Mesendoderm (in vitro differentiated cells): ENCODE data around the gene ADAT2.

Experiments used
- DNase-seq: peaks from one replicate; pipeline ENCODE4 v3.0.0; 2013
- H2AK5ac ChIP-seq: 2 replicates; pipeline ENCODE4 v1.6.1; 2013; ENCODE audit warnings: low read length, inconsistent platforms
- H2BK120ac ChIP-seq: 2 replicates; pipeline ENCODE4 v1.6.1; 2013; ENCODE audit warnings: low read depth, mild to moderate bottlenecking, low read length, moderate library complexity, mixed read lengths
- H2BK15ac ChIP-seq: replicated peaks from 2 replicates; pipeline ENCODE4 v1.6.1; 2013; ENCODE audit warnings: low read depth, mild to moderate bottlenecking, moderate library complexity
- H2BK5ac ChIP-seq: 2 replicates; pipeline ENCODE4 v1.6.1; 2013; ENCODE audit warnings: low read length, inconsistent platforms
- H3K18ac ChIP-seq: 2 replicates; pipeline ENCODE4 v1.6.1; 2013; ENCODE audit warnings: mild to moderate bottlenecking, low read length, mixed read lengths
- H3K23ac ChIP-seq: one replicate; pipeline ENCODE4 v1.6.1; 2013; ENCODE audit warnings: low read length
- H3K27ac ChIP-seq: 2 replicates; pipeline ENCODE4 v1.5.1; 2013; ENCODE audit warnings: low read depth, mild to moderate bottlenecking, inconsistent platforms, low read length, moderate library complexity
- H3K27me3 ChIP-seq: 2 replicates; pipeline ENCODE4 v1.6.1; 2013; ENCODE audit warnings: low read length, control low read depth, mild to moderate bottlenecking, inconsistent platforms; ENCODE audit not compliant: insufficient read depth, poor library complexity
- H3K36me3 ChIP-seq: 2 replicates; pipeline ENCODE4 v1.6.1; 2013; ENCODE audit warnings: low read length, inconsistent platforms; ENCODE audit not compliant: control insufficient read depth, insufficient read depth
- H3K4ac ChIP-seq: one replicate; pipeline ENCODE4 v1.6.1; 2013; ENCODE audit warnings: low read depth, mild to moderate bottlenecking, low read length, moderate library complexity
- H3K4me1 ChIP-seq: 2 replicates; pipeline ENCODE4 v1.6.1; 2013; ENCODE audit warnings: low read depth, low read length, inconsistent platforms; ENCODE audit not compliant: control insufficient read depth
- H3K4me2 ChIP-seq: 2 replicates; pipeline ENCODE4 v1.6.1; 2013; ENCODE audit warnings: low read length
- H3K4me3 ChIP-seq: 2 replicates; pipeline ENCODE4 v1.5.1; 2013; ENCODE audit warnings: mild to moderate bottlenecking, low read length
- H3K56ac ChIP-seq: one replicate; pipeline ENCODE4 v1.6.1; 2013; ENCODE audit warnings: low read length
- H3K79me1 ChIP-seq: 2 replicates; pipeline ENCODE4 v1.6.1; 2013; ENCODE audit warnings: low read length, inconsistent platforms
- H3K79me2 ChIP-seq: 2 replicates; pipeline ENCODE4 v1.6.1; 2013; ENCODE audit warnings: mild to moderate bottlenecking, low read length; ENCODE audit not compliant: control insufficient read depth, insufficient read depth
- H3K9ac ChIP-seq: 2 replicates; pipeline ENCODE4 v1.6.1; 2013; ENCODE audit warnings: low read length, inconsistent platforms
- H4K5ac ChIP-seq: one replicate; pipeline ENCODE4 v1.6.1; 2013; ENCODE audit warnings: low read length
- H4K8ac ChIP-seq: one replicate; pipeline ENCODE4 v1.6.1; 2013; ENCODE audit warnings: low read depth, mild to moderate bottlenecking, control low read depth, low read length, moderate library complexity
- WGBS: extraction: QIAGEN DNeasy Blood & Tissue Kit; methylation state at CpG from one replicate; pipeline ENCODE4 v1.1.7; 2013; ENCODE audit warnings: low lambda C conversion rate, missing lambda C conversion rate; ENCODE audit not compliant: insufficient coverage; ENCODE audit errors: extremely low coverage; 5-methylcytosine and 5-hydroxymethylcytosine counted together

ADAT2 gene

DNA sequence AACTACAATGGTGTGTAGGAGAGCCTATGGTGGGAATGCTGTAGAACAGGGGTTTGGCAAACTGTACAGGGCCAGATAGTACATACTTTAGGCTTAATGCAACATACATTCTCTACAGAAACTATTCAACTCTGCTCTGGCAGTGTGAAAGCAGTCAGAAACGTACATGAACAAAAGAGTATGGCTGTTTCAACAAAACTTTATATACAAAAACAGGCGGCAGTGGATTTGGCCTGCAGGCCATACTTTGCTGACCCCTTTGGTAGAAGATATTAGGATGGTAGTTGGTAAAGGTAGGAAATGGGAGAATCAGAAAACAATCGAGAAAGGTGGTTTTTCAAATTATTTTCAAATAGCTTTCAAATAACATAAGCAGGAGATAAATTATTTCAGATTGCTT is 36.3 kb upstream of the ADAT2 start:
- Histone ChIP-seq H4K5ac (no peak overlapping the region), H3K9ac (no peak overlapping the region), H3K27ac (no peak overlapping the region), H2BK120ac (no peak overlapping the region), H3K4me3 (no peak overlapping the region), H2BK15ac (no peak overlapping the region), H3K56ac (no peak overlapping the region), H3K4me1 (no peaks in the 10 kb centered on the region), H4K8ac (no peak overlapping the region), H3K4ac (no peak overlapping the region), H3K79me2 (no peaks in the 10 kb centered on the region), H3K27me3 (no peaks in the 10 kb centered on the region), H3K36me3 (no peaks in the 10 kb centered on the region), H2BK5ac (no peak overlapping the region), H3K18ac (no peak overlapping the region), H3K23ac (no peak overlapping the region), H3K79me1 (no peaks in the 10 kb centered on the region), H2AK5ac (no peak overlapping the region), H3K4me2 (no peak overlapping the region)
- no peak for DNase-seq
- WGBS, result no CpG with 5 or more reads among the region's 3 CpGs

DNA sequence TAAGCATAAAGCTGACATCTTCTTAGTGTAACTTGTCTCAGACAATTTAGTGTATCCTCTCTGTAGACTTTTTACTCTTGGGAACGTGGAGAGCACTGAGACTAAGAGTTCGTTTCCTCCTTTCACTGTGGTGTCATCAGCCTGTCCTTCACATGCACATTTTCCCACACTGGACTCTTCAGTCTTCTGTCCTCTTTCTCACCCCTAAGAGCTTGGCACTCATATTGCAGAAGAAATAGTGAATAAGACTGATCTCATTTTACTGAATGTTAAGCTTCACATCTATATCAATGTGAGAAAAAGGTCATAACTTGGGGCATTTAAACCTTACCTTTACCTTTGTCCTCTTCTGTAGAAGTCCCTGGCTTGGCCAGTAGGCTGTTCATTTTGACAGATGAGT is 35.5 kb upstream of the ADAT2 start:
- no peak overlapping the region for H2BK15ac ChIP-seq
- H3K9ac ChIP-seq, result no peak overlapping the region
- H4K8ac ChIP-seq, result no peak overlapping the region
- H3K27ac ChIP-seq, result no peak overlapping the region
- H3K4me2 ChIP-seq, result no peak overlapping the region
- H3K23ac ChIP-seq, result no peak overlapping the region
- no peak overlapping the region for H4K5ac ChIP-seq
- no peak overlapping the region for H2BK5ac ChIP-seq
- no peaks in the 10 kb centered on the region for H3K27me3 ChIP-seq
- no peak for DNase-seq
- no peak overlapping the region for H3K4me3 ChIP-seq
- H3K36me3 ChIP-seq, result no peaks in the 10 kb centered on the region
- no CpG with 5 or more reads among the region's 2 CpGs for WGBS
- H3K18ac ChIP-seq, result no peak overlapping the region
- H3K79me1 ChIP-seq, result no peaks in the 10 kb centered on the region
- H3K56ac ChIP-seq, result no peak overlapping the region
- H3K79me2 ChIP-seq, result no peaks in the 10 kb centered on the region
- no peak overlapping the region for H2BK120ac ChIP-seq
- no peaks in the 10 kb centered on the region for H3K4me1 ChIP-seq
- H2AK5ac ChIP-seq, result no peak overlapping the region
- no peak overlapping the region for H3K4ac ChIP-seq

DNA sequence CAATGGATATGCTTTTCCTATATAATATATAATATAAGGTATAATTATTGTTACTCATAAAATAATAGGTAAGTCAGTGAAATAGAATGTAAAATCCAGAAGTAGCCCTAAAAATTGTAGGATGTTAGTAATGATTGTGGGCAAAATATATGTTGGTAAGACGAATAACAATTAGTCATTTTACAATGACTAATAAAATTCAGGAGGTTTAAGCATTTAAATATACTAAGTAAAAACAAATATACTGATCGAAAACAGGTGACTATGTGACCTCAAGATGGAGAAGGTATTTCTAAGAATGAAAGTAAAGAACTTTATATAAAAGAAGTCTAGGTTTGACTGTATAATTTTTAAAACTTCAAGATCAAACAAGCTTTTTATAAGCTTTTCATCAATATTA is 32.1 kb upstream of the ADAT2 start:
- no peak overlapping the region for H3K23ac ChIP-seq
- H2BK5ac ChIP-seq, result no peak overlapping the region
- H3K18ac ChIP-seq, result no peak overlapping the region
- no peak overlapping the region for H3K4ac ChIP-seq
- no peak overlapping the region for H3K27ac ChIP-seq
- H3K4me2 ChIP-seq, result no peak overlapping the region
- H3K79me1 ChIP-seq, result no peaks in the 10 kb centered on the region
- H2AK5ac ChIP-seq, result no peak overlapping the region
- H2BK120ac ChIP-seq, result no peak overlapping the region
- no peak overlapping the region for H4K5ac ChIP-seq
- no peak overlapping the region for H3K9ac ChIP-seq
- H2BK15ac ChIP-seq, result no peak overlapping the region
- H3K56ac ChIP-seq, result no peak overlapping the region
- no peaks in the 10 kb centered on the region for H3K36me3 ChIP-seq
- no CpG with 5 or more reads among the region's 2 CpGs for WGBS
- H3K4me1 ChIP-seq, result no peaks in the 10 kb centered on the region
- no peak overlapping the region for H3K4me3 ChIP-seq
- H3K27me3 ChIP-seq, result no peaks in the 10 kb centered on the region
- H4K8ac ChIP-seq, result no peak overlapping the region
- H3K79me2 ChIP-seq, result no peaks in the 10 kb centered on the region
- DNase-seq, result no peak

DNA sequence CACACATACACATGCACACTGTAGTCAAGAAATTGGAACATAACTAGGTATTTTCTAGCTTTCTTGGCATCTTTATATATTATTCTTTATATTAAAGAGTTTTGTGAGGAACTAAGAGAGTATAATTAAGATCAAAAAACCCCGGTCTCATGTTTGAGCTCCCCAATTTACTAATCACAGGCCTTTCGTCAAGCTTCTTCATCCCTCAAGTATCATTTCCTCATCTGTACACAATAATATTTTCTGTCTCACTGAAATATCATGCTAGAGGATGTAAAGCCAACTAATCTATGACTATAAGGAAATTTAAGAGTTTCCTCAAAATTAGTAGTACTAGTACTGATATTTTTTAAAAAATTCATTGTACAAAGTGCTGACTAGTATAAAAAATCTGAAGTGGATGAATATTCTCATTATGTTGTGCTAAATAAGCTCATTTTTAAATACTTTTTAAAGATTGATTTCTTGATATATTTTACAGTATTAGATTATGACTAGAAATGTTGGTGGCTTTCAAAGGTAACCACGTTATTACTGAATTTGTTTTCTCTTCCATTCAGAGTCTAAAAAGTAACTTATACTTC is 28.1 kb upstream of the ADAT2 start:
- Histone ChIP-seq H2BK120ac (no peak overlapping the region), H3K18ac (no peak overlapping the region), H3K36me3 (no peaks in the 10 kb centered on the region), H3K27me3 (no peaks in the 10 kb centered on the region), H3K27ac (no peak overlapping the region), H3K4me2 (no peak overlapping the region), H3K56ac (no peak overlapping the region), H3K79me2 (no peaks in the 10 kb centered on the region), H3K79me1 (no peaks in the 10 kb centered on the region), H4K8ac (no peak overlapping the region), H3K4me3 (no peak overlapping the region), H3K23ac (no peak overlapping the region), H4K5ac (no peak overlapping the region), H3K9ac (no peak overlapping the region), H3K4me1 (no peaks in the 10 kb centered on the region), H2BK5ac (no peak overlapping the region), H2AK5ac (no peak overlapping the region), H2BK15ac (no peak overlapping the region), H3K4ac (no peak overlapping the region)
- WGBS, result no CpG with 5 or more reads among the region's 3 CpGs
- DNase-seq, result no peak

DNA sequence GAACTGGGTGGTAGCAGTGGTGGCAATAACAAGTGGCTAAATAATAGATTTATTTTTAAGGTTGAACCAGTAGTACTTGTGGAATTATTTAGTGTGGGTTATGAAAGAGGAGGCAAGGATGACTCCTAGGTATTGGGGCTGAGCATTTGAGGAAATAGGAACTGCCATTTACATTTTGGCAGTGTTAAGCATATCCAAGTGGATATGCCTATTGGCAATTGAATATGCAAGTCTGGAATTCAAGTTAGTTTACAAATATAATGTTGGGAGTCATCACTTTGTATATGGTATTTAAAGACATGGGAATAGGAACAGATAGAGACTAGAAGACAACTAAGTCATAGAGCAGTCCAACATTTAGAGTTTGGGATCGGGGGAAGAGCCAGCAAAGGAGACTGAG is 26.1 kb upstream of the ADAT2 start:
- no peak overlapping the region for H4K8ac ChIP-seq
- no peak overlapping the region for H3K4ac ChIP-seq
- H2BK5ac ChIP-seq, result no peak overlapping the region
- no peak overlapping the region for H2BK15ac ChIP-seq
- H2BK120ac ChIP-seq, result no peak overlapping the region
- no peak overlapping the region for H2AK5ac ChIP-seq
- H3K36me3 ChIP-seq, result no peaks in the 10 kb centered on the region
- no peak overlapping the region for H3K23ac ChIP-seq
- H3K56ac ChIP-seq, result no peak overlapping the region
- no peak for DNase-seq
- H4K5ac ChIP-seq, result no peak overlapping the region
- no peaks in the 10 kb centered on the region for H3K4me1 ChIP-seq
- no peaks in the 10 kb centered on the region for H3K79me1 ChIP-seq
- H3K79me2 ChIP-seq, result no peaks in the 10 kb centered on the region
- H3K4me2 ChIP-seq, result no peak overlapping the region
- no peaks in the 10 kb centered on the region for H3K27me3 ChIP-seq
- no peak overlapping the region for H3K9ac ChIP-seq
- no peak overlapping the region for H3K27ac ChIP-seq
- no CpG with 5 or more reads among the region's 1 CpG for WGBS
- no peak overlapping the region for H3K18ac ChIP-seq
- no peak overlapping the region for H3K4me3 ChIP-seq

DNA sequence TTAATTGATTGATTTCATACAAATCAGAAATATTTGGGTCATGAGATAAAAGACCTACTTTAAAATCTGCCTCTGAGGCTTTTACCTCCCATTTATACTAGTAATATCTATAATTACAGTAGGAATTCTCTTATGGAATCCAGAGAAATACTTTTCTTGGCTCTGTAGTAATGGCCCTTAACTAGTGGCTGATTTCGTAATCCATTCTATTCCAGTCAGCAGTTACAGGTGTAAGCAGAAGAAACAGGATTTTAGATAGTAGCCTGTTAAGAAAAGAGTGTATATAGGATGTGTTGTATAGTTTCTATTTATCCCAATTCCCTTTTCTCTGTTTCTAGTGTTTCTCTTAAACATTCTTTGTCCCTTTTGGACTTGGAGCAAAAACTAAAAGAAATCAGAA is 21.3 kb upstream of the ADAT2 start:
- Histone ChIP-seq H3K18ac (no peak overlapping the region), H4K5ac (no peak overlapping the region), H2BK120ac (no peak overlapping the region), H2BK5ac (no peak overlapping the region), H3K56ac (no peak overlapping the region), H3K9ac (no peak overlapping the region), H3K4me3 (no peak overlapping the region), H3K27ac (no peak overlapping the region), H3K4me2 (no peak overlapping the region), H3K27me3 (no peaks in the 10 kb centered on the region), H2AK5ac (no peak overlapping the region), H3K79me2 (no peaks in the 10 kb centered on the region), H3K4me1 (no peaks in the 10 kb centered on the region), H4K8ac (no peak overlapping the region), H3K4ac (no peak overlapping the region), H3K23ac (no peak overlapping the region), H3K36me3 (no peaks in the 10 kb centered on the region), H2BK15ac (no peak overlapping the region), H3K79me1 (no peaks in the 10 kb centered on the region)
- DNase-seq, result no peak
- no CpG with 5 or more reads among the region's 1 CpG for WGBS
